Stimulated activated CD8-positive, alpha-beta memory T cell treated with anti-CD3 and anti-CD28 coated beads, Interleukin-12 subunit alpha, Interleukin-12 subunit beta, amount 100 ng/mL, for 4 hours (primary cell): ENCODE data around the gene PIN1.
"Not testable (repeated sequence)": the region's sequence is repeated elsewhere in the genome, so short reads cannot be mapped to it uniquely, and the experiment has no call there.

ENCODE experiments used
- DNase-seq: peaks from one replicate; pipeline ENCODE4 v3.0.0-alpha.2; 2020; ENCODE audit warnings: low read depth

The PIN1 gene

GRCh38 chr19:9834726-9835506, at the start of gene PIN1:
Gene PIN1 (plus strand): TSS chr19:9835318. CDS start chr19:9835345, 27 bp downstream.
- peak; percentile 99 for DNase-seq

DNA sequence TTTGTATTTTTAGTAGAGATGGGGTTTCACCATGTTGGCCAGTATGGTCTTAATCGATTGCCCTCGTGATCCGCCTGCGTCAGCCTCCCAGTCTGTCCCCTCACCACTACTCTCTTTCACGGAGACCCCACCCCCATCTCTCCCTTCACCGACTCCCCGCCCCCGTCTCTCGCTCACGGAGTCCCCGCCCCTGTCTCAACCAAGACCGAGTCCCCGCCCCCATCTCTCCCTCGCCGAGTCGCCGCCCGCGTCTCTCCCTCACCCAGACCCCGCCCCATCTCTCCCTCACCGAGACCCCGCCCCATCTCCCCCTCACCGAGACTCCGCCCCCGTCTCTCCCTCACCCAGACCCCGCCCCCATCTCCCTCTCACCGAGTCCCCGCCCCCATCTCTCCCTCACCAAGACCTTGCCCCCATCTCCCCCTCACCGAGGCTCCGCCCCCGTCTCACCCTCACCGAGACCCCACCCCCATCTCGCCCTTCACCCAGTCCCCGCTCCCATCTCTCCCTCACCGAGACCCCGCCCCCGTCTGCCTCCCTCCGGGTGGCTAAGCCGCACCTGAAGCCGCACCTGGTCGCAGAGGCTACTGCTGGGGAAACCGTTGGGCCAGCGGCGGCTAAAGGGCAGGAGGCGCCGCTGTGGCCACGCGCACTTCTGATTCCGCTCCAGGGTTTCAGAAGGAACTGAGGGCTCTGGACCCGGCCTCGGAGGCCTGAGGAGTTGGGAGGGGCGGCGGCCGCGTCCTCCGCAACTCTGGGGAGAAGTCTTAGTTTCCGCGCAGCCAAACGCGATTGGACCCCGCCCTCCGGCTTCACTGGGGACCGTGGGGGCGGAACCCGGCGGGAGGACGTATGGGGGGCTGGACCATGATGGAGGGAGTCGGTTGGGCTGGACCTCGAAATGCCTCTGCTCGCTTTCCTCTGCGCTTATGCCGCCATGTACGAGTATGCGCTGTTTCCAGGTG, 49.5 kb upstream of the PIN1 start:
- peak; percentile 92 for DNase-seq

- no peak for DNase-seq
These were observed 48.8 kb upstream of the PIN1 start for GRCh38 chr19:9786342-9786741.

DNA sequence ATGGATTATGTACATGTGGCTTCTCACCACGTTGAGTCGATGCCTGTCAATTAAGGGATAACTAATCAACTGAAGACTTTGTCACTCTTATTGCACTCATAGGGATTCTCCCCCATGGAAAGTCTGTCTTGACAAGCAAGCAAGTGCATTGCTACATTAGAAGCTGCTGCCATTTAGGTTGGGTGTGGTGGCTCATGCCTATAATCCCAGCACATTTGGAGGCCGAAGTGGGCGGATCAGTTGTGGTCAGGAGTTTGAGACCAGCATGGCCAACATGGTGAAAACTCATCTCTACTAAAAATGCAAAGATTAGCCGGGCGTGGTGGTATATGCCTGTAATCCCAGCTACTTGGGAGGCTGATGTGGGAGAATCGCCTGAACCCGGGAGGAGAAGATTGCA, 48.3 kb upstream of the PIN1 start:
- no peak for DNase-seq

DNA sequence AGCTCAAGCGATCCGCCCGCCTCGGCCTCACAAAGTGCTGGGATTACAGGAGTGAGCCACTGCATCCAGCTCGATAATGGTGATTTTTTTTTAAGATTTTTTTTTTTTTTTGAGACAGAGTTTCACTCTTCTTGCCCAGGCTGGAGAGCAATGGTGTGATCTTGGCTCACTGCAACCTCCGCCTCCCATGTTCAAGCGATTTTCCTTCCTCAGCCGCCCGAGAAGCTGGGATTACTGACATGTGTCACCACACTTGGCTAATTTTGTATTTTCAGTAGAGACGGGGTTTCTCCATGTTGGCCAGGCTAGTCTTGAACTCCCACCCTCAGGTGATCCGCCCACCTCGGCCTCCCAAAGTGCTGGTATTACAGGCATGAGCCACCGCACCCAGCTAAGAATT, 46.5 kb upstream of the PIN1 start:
- DNase-seq: not testable (repeated sequence)

- DNase-seq: no peak
These were observed 46.1 kb upstream of the PIN1 start for GRCh38 chr19:9789066-9789465.

GRCh38 chr19:9789579-9789978, 45.5 kb upstream of the PIN1 start:
- DNase-seq: not testable (repeated sequence)

DNA sequence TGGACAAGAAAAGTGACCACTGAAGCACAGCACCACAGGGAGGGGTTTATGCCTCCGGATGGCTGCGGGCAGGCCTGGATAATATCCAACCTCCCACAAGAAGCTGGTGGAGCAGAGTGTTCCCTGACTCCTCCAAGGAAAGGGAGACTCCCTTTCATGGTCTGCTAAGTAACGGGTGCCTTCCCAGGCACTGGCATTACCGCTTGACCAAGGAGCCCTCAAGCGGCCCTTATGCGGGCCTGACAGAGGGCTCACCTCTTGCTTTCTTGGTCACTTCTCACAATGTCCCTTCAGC, 44.1 kb upstream of the PIN1 start:
- not testable (repeated sequence) for DNase-seq

GRCh38 chr19:9791552-9792205, 43.4 kb upstream of the PIN1 start:
- peak; percentile 87 for DNase-seq

- DNase-seq: peak; percentile 86
These were observed 42.7 kb upstream of the PIN1 start for GRCh38 chr19:9792206-9793070.

DNA sequence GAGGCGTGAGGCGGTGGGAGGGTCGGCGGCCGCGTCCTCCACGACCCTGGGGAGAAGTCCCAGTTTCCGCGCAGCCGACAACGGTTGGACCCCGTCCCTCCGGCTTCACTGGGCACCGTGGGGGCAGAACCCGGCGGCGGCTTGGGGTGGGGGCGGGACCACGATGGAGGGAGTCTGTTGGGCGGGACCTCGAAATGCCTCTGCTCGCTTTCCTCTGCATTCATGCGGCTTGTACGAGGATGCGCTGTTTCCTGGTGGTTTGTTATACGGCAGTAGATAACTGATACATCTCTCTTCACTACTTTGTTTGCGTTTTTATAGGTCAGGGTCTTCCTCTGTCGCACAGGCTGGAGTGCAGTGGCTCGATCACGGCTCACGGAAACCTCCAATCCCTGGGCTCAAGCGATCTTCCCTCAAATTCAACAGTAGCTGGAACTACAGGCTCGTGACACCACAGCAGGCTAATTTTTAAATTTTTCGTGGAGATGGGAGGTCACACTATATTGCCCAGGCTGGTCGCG, 42.0 kb upstream of the PIN1 start:
- DNase-seq: peak; percentile 53

DNA sequence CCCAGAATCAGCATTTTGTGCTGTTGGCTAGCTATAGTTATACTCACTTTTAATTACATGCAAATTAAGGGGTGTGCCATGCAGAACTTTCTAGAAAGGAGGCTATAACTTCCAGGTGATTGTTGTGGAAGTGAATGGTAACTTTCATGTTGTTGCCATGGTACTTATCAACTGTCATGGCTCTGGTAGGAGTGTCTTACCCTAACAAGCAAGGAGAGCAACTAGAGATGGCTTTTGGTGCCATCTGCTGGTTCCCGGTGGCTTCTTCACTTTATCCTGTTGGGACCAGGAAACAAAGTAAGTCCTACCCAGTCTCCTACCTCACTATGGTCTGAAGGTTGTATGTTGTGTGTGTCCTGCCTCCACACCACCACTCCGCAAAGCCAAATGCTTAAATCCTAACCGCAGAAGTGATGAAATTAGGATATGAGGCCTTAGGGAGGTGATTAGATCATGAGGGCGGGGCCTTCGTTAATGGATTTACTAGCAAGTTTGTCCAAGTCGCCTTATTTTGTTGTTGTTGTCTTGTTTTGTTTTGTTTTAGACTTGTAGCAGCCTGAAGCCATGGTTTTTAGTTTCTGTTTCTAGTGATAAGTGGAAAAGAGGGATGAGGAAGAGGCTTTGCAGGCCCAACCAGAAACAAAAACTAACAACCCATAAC, 38.9 kb upstream of the PIN1 start:
- DNase-seq: peak; percentile 66

DNA sequence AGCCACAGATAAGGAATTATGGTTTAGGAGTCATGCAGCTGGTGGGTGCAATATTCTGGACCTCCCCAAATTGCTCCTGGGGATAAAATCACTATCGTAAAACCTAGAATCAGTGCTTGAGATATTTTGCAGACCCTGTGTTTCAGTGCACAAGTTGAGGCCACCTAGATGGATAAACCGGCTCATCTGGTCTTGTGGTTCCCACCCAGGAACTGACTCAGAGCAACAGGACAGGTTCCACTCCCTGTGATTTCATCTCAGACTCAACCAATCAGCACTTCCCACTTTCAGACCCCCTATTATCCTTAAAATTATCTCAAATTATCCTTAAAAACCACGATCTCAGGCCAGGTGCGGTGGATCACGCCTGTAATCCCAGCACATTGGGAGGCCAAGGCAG, 37.2 kb upstream of the PIN1 start:
- no peak for DNase-seq

GRCh38 chr19:9799162-9799561, 36.0 kb upstream of the PIN1 start:
- no peak for DNase-seq

- DNase-seq: no peak
These were observed 33.1 kb upstream of the PIN1 start for GRCh38 chr19:9801976-9802375.

DNA sequence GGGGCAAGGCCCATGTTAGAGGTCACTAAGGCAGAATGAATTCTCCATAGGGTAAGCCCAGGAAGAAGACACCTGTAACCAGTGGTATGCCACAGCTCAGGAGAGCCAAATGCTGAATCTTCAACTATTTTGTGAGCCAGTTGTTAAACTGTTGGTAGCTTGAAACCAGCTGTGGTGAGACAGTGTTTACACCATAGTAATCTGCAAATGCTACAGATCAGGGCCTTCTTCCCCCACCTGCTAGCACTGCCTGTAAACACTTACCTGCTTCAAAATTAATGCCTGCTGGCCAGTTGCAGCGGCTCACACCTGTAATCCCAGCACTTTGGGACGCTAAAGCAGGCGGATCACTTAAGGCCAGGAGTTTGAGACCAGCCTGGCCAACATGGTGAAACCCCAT, 28.3 kb upstream of the PIN1 start:
- no peak for DNase-seq

GRCh38 chr19:9808855-9809824, 26.0 kb upstream of the PIN1 start:
- DNase-seq: no peak

DNA sequence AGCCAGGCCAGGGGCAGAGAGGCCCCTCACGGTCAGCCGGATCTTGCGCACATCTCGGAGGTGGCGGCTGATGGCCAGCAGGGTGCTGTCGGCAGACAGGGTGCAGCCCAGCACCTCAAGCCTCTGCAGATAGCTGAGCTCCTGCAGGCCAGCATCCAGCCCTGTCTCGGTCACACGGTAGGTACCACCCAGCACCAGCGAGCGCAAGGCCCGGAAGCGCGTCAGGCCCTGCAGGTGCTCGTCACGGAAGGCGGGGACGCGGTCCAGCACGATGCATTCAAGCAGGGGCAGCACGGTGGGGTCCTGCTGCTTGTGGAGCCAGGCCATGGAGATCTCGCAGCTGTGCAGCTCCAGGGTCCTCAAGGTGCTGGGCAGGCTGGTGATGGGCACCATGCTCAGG, 24.0 kb upstream of the PIN1 start:
- no peak for DNase-seq

- no peak for DNase-seq
These were observed 16.9 kb upstream of the PIN1 start for GRCh38 chr19:9818175-9818733.
